DOHH2 (cell line): ENCODE results near the gene TRMU.

Source experiments
- H3F3A ChIP-seq: fragments of 200-600 bp; sonication (generic), shearing (Covaris generic); 2 replicates; pipeline ENCODE4 v1.6.0; 2016; ENCODE audit warnings: antibody characterized with exemption, mild to moderate bottlenecking; ENCODE audit not compliant: control insufficient read depth, insufficient read depth
- H3K27ac ChIP-seq: fragments of 200-600 bp; sonication (generic); 2 replicates; pipeline ENCODE4 v1.5.1; 2014; ENCODE audit warnings: low read depth, mild to moderate bottlenecking, low read length, moderate library complexity
- H3K27me3 ChIP-seq: fragments of 200-600 bp; sonication (generic); 2 replicates; pipeline ENCODE4 v1.6.1; 2014; ENCODE audit warnings: mild to moderate bottlenecking, low read length, mixed read lengths; ENCODE audit not compliant: control insufficient read depth
- H3K36me3 ChIP-seq: fragments of 200-600 bp; sonication (generic); 2 replicates; pipeline ENCODE4 v1.6.1; 2014; ENCODE audit warnings: mild to moderate bottlenecking, low read length, moderate library complexity, mixed read lengths; ENCODE audit not compliant: control insufficient read depth
- H3K4me1 ChIP-seq: fragments of 200-600 bp; sonication (generic); 2 replicates; pipeline ENCODE4 v1.6.1; 2014; ENCODE audit warnings: mild to moderate bottlenecking, low read length, mixed read lengths; ENCODE audit not compliant: control insufficient read depth
- H3K4me2 ChIP-seq: fragments of 200-600 bp; sonication (generic); 2 replicates; pipeline ENCODE4 v1.6.0; 2014; ENCODE audit warnings: mild to moderate bottlenecking, low read length, moderate library complexity
- H3K4me3 ChIP-seq: fragments of 200-600 bp; sonication (generic); 2 replicates; pipeline ENCODE4 v1.5.1; 2014; ENCODE audit warnings: mild to moderate bottlenecking, low read length, mixed read lengths
- H3K79me2 ChIP-seq: fragments of 200-600 bp; sonication (generic); 2 replicates; pipeline ENCODE4 v1.6.1; 2014; ENCODE audit warnings: mild to moderate bottlenecking, low read length, mixed read lengths; ENCODE audit not compliant: control insufficient read depth
- H3K9me2 ChIP-seq: fragments of 200-600 bp; sonication (generic); replicated peaks from 2 replicates; pipeline ENCODE4 v1.6.1; 2014; ENCODE audit warnings: mild to moderate bottlenecking, low read length, mixed read lengths; ENCODE audit not compliant: control insufficient read depth
- H3K9me3 ChIP-seq: fragments of 200-600 bp; sonication (generic); 2 replicates; pipeline ENCODE4 v1.6.1; 2014; ENCODE audit warnings: antibody characterized with exemption, low read length, mixed read lengths; ENCODE audit not compliant: control insufficient read depth, insufficient read depth
- H4K20me1 ChIP-seq: fragments of 200-600 bp; sonication (generic); 2 replicates; pipeline ENCODE4 v1.6.0; 2014; ENCODE audit warnings: low read depth, mild to moderate bottlenecking, antibody characterized with exemption, low read length, moderate library complexity; ENCODE audit not compliant: control insufficient read depth, insufficient read depth
- CTCF ChIP-seq: fragments of 200-600 bp; sonication (generic); IDR thresholded peaks from one replicate; pipeline ENCODE4 v1.5.1; 2014; ENCODE audit warnings: antibody characterized with exemption, mild to moderate bottlenecking, low read depth, low read length; ENCODE audit not compliant: poor library complexity, severe bottlenecking
- EZH2phosphoT487 ChIP-seq: fragments of 200-600 bp; sonication (generic); IDR thresholded peaks from 2 replicates; pipeline ENCODE4 v1.6.1; 2017; ENCODE audit warnings: borderline replicate concordance, mild to moderate bottlenecking, antibody characterized with exemption, low read length, moderate library complexity, mixed read lengths

The TRMU gene

GRCh38 chr22:46364341-46365165, 29.0 kb downstream of the TRMU start:
- no peak overlapping the region for H3K4me3 ChIP-seq
- H3K79me2 ChIP-seq, result no peaks in the 10 kb centered on the region
- no peaks in the 10 kb centered on the region for H3K27me3 ChIP-seq
- H3K4me2 ChIP-seq, result no peak overlapping the region
- no peaks in the 10 kb centered on the region for H3K9me3 ChIP-seq
- no peak for TF ChIP-seq CTCF
- TF ChIP-seq EZH2phosphoT487, result no peak
- no peaks in the 10 kb centered on the region for H3K4me1 ChIP-seq
- H3K36me3 ChIP-seq, result no peaks in the 10 kb centered on the region
- peaks cover 12% of the 10 kb centered on the region; the same call in 1 of the 2 replicates for H3F3A ChIP-seq
- H3K27ac ChIP-seq, result no peak overlapping the region
- H3K9me2 ChIP-seq, result no peaks in the 10 kb centered on the region
- no peaks in the 10 kb centered on the region for H4K20me1 ChIP-seq

GRCh38 chr22:46365166-46365624, 29.7 kb downstream of the TRMU start:
- Histone ChIP-seq H3K79me2 (no peaks in the 10 kb centered on the region), H3F3A (peaks cover 12% of the 10 kb centered on the region; the same call in 1 of the 2 replicates), H4K20me1 (no peaks in the 10 kb centered on the region), H3K36me3 (no peaks in the 10 kb centered on the region), H3K9me3 (no peaks in the 10 kb centered on the region), H3K4me3 (no peak overlapping the region), H3K4me1 (no peaks in the 10 kb centered on the region), H3K27ac (no peak overlapping the region), H3K27me3 (no peaks in the 10 kb centered on the region), H3K4me2 (no peak overlapping the region), H3K9me2 (no peaks in the 10 kb centered on the region)
- no peak for TF ChIP-seq CTCF
- no peak for TF ChIP-seq EZH2phosphoT487

- H3K79me2 ChIP-seq, result no peaks in the 10 kb centered on the region
- H3K36me3 ChIP-seq, result no peaks in the 10 kb centered on the region
- H3K27ac ChIP-seq, result no peak overlapping the region
- no peaks in the 10 kb centered on the region for H3K9me3 ChIP-seq
- H3K9me2 ChIP-seq, result no peaks in the 10 kb centered on the region
- TF ChIP-seq CTCF (no peak), EZH2phosphoT487 (no peak)
- H3K27me3 ChIP-seq, result no peaks in the 10 kb centered on the region
- H3K4me2 ChIP-seq, result no peak overlapping the region
- H3F3A ChIP-seq, result peaks cover 6% of the 10 kb centered on the region; the same call in 1 of the 2 replicates
- H4K20me1 ChIP-seq, result no peaks in the 10 kb centered on the region
- H3K4me1 ChIP-seq, result no peaks in the 10 kb centered on the region
- H3K4me3 ChIP-seq, result no peak overlapping the region
Observed at GRCh38 chr22:46366327-46366731, 30.8 kb downstream of the TRMU start.
